Brain microvascular endothelial cell (primary cell): ENCODE results near the gene RPS6KA3.

Experiments used
- DNase-seq: peaks from one replicate; pipeline ENCODE4 v3.0.0-alpha.2; 2020
- H3K27ac ChIP-seq: fragments of 250-450 bp; sonication (Bioruptor Pico); 2 replicates; pipeline ENCODE4 v1.5.1; 2020; ENCODE audit warnings: mild to moderate bottlenecking, moderate library complexity
- H3K27me3 ChIP-seq: fragments of 250-450 bp; sonication (Bioruptor Pico); replicated peaks from 2 replicates; pipeline ENCODE4 v1.5.1; 2020; ENCODE audit warnings: mild to moderate bottlenecking
- H3K36me3 ChIP-seq: fragments of 250-450 bp; sonication (Bioruptor Pico); replicated peaks from 2 replicates; pipeline ENCODE4 v1.5.1; 2020; ENCODE audit warnings: mild to moderate bottlenecking
- H3K4me3 ChIP-seq: 2 replicates; pipeline ENCODE4 v1.5.1; 2011; ENCODE audit warnings: low read depth, mild to moderate bottlenecking, control low read depth, low read length, moderate library complexity
- in situ Hi-C: cut with HindIII; loops from 2 replicates; pipeline ENCODE4 v1.10.0; 2017; ENCODE audit warnings: low sequenced_read_pairs, low pct_ligation_motif_present
- TF ChIP-seq, protein P1 (sequence below): IDR thresholded peaks from 2 replicates; pipeline ENCODE4 v1.5.1; 2011; ENCODE audit warnings: low read depth, mild to moderate bottlenecking, moderate library complexity, low read length, control low read depth, inconsistent platforms; ENCODE audit errors: missing control alignments

RPS6KA3 gene

GRCh38 chrX:20265221-20265725 is 1.4 kb downstream of the RPS6KA3 start:
- H3K36me3 ChIP-seq = no peaks in the 10 kb centered on the region
- TF ChIP-seq, protein P1, sequence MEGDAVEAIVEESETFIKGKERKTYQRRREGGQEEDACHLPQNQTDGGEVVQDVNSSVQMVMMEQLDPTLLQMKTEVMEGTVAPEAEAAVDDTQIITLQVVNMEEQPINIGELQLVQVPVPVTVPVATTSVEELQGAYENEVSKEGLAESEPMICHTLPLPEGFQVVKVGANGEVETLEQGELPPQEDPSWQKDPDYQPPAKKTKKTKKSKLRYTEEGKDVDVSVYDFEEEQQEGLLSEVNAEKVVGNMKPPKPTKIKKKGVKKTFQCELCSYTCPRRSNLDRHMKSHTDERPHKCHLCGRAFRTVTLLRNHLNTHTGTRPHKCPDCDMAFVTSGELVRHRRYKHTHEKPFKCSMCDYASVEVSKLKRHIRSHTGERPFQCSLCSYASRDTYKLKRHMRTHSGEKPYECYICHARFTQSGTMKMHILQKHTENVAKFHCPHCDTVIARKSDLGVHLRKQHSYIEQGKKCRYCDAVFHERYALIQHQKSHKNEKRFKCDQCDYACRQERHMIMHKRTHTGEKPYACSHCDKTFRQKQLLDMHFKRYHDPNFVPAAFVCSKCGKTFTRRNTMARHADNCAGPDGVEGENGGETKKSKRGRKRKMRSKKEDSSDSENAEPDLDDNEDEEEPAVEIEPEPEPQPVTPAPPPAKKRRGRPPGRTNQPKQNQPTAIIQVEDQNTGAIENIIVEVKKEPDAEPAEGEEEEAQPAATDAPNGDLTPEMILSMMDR = no peak
- DNase-seq = peak; percentile 87
- H3K27ac ChIP-seq = peak overlapping the region; percentile 87
- H3K27me3 ChIP-seq = no peaks in the 10 kb centered on the region
- H3K4me3 ChIP-seq = peak overlapping the region; percentile 70
- in situ Hi-C loops = no loop called here

- TF ChIP-seq, protein P1 = no peak
- H3K27ac ChIP-seq = peak overlapping the region; percentile 44
- no peaks in the 10 kb centered on the region for H3K36me3 ChIP-seq
- no peak overlapping the region for H3K4me3 ChIP-seq
- peak; percentile 55 for DNase-seq
- in situ Hi-C loops = no loop called here
- H3K27me3 ChIP-seq = no peaks in the 10 kb centered on the region
Observed at GRCh38 chrX:20263474-20263873, 3.2 kb downstream of the RPS6KA3 start.

DNA sequence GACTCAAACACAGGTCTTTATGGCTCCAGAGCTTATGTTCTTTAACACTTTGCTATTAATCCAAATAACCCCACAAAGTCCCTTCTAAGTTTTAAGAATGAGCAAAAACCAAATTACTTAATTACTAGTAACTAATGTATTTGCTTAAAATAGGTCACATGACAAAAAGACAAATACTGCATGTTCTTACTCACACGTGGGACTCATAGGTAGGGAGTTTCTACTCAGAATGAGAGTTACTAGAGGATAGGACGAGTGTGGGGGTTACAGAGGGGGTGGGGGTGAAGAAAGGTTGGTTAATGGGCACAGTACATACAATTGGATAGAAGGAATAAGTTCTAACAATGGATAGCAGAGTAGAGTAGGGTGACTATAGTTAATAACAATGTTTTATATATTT is 5.8 kb downstream of the RPS6KA3 start:
- no peak overlapping the region for H3K27ac ChIP-seq
- no peaks in the 10 kb centered on the region for H3K36me3 ChIP-seq
- H3K4me3 ChIP-seq = no peak overlapping the region
- in situ Hi-C loops = no loop called here
- DNase-seq = no peak
- TF ChIP-seq, protein P1 = no peak
- H3K27me3 ChIP-seq = no peaks in the 10 kb centered on the region

- Histone ChIP-seq H3K4me3 (no peak overlapping the region), H3K27me3 (no peaks in the 10 kb centered on the region), H3K27ac (no peak overlapping the region), H3K36me3 (no peaks in the 10 kb centered on the region)
- no peak for DNase-seq
- TF ChIP-seq, protein P1 = no peak
- in situ Hi-C loops = no loop called here
Observed at GRCh38 chrX:20254712-20255299, 11.9 kb downstream of the RPS6KA3 start.

GRCh38 chrX:20253232-20253543 is 13.5 kb downstream of the RPS6KA3 start:
- Histone ChIP-seq H3K27me3 (no peaks in the 10 kb centered on the region), H3K27ac (no peak overlapping the region), H3K4me3 (no peak overlapping the region), H3K36me3 (no peaks in the 10 kb centered on the region)
- in situ Hi-C loops = no loop called here
- DNase-seq = no peak
- TF ChIP-seq, protein P1 = no peak
